Loucy (cell line): ENCODE data around the gene TMEM63A.

Experiments
- H2AFZ ChIP-seq: fragments of 200-600 bp; sonication (generic); 2 replicates; pipeline ENCODE4 v1.6.0; 2016; ENCODE audit warnings: antibody characterized with exemption, mild to moderate bottlenecking, low read length, moderate library complexity
- H3F3A ChIP-seq: fragments of 200-600 bp; 2 replicates; pipeline ENCODE4 v1.6.0; 2016; ENCODE audit warnings: antibody characterized with exemption, low read depth, mild to moderate bottlenecking
- H3K27me3 ChIP-seq: fragments of 200-600 bp; sonication (generic); 2 replicates; pipeline ENCODE4 v1.6.1; 2014; ENCODE audit warnings: low read length, mild to moderate bottlenecking; ENCODE audit not compliant: insufficient read depth, poor library complexity, severe bottlenecking
- H3K36me3 ChIP-seq: fragments of 200-600 bp; sonication (generic); 2 replicates; pipeline ENCODE4 v1.6.1; 2016; ENCODE audit warnings: low read length; ENCODE audit not compliant: insufficient read depth
- H3K4me1 ChIP-seq: fragments of 200-600 bp; sonication (generic); 2 replicates; pipeline ENCODE4 v1.5.1; 2014; ENCODE audit warnings: low read length, mild to moderate bottlenecking; ENCODE audit not compliant: insufficient read depth, poor library complexity, severe bottlenecking
- H3K4me2 ChIP-seq: fragments of 200-600 bp; sonication (generic); 2 replicates; pipeline ENCODE4 v1.6.0; 2014; ENCODE audit warnings: antibody characterized with exemption, low read length, low read depth, mild to moderate bottlenecking; ENCODE audit not compliant: poor library complexity, severe bottlenecking
- H3K4me3 ChIP-seq: fragments of 200-600 bp; sonication (generic); 2 replicates; pipeline ENCODE4 v1.5.1; 2014; ENCODE audit warnings: low read length, mild to moderate bottlenecking, mixed read lengths; ENCODE audit not compliant: poor library complexity, severe bottlenecking
- H3K79me2 ChIP-seq: fragments of 200-600 bp; sonication (generic); 2 replicates; pipeline ENCODE4 v1.6.1; 2014; ENCODE audit warnings: low read length; ENCODE audit not compliant: insufficient read depth
- H3K9ac ChIP-seq: fragments of 200-600 bp; sonication (generic); 2 replicates; pipeline ENCODE4 v1.6.0; 2014; ENCODE audit warnings: mild to moderate bottlenecking, low read depth, low read length, moderate library complexity; ENCODE audit not compliant: poor library complexity, severe bottlenecking
- H3K9me2 ChIP-seq: fragments of 200-600 bp; sonication (generic); replicated peaks from 2 replicates; pipeline ENCODE4 v1.6.1; 2016; ENCODE audit warnings: low read depth, low read length, mixed read lengths
- H3K9me3 ChIP-seq: fragments of 200-600 bp; sonication (generic); 2 replicates; pipeline ENCODE4 v1.6.1; 2014; ENCODE audit warnings: mild to moderate bottlenecking, antibody characterized with exemption, low read length, low read depth; ENCODE audit not compliant: insufficient read depth
- H4K20me1 ChIP-seq: fragments of 200-600 bp; sonication (generic); 2 replicates; pipeline ENCODE4 v1.6.0; 2014; ENCODE audit warnings: antibody characterized with exemption, low read length, mild to moderate bottlenecking; ENCODE audit not compliant: insufficient read depth, poor library complexity, severe bottlenecking
- EZH2phosphoT487 ChIP-seq: fragments of 200-600 bp; IDR thresholded peaks from 2 replicates; pipeline ENCODE4 v1.6.1; 2018; ENCODE audit warnings: antibody characterized with exemption, mild to moderate bottlenecking, moderate library complexity, borderline replicate concordance
- TF ChIP-seq, protein P1 (sequence below): fragments of 200-600 bp; sonication (generic); conservative IDR thresholded peaks from 2 replicates; pipeline ENCODE4 v1.5.1; 2014; ENCODE audit warnings: mild to moderate bottlenecking, antibody characterized with exemption, low read length

The TMEM63A gene

DNA sequence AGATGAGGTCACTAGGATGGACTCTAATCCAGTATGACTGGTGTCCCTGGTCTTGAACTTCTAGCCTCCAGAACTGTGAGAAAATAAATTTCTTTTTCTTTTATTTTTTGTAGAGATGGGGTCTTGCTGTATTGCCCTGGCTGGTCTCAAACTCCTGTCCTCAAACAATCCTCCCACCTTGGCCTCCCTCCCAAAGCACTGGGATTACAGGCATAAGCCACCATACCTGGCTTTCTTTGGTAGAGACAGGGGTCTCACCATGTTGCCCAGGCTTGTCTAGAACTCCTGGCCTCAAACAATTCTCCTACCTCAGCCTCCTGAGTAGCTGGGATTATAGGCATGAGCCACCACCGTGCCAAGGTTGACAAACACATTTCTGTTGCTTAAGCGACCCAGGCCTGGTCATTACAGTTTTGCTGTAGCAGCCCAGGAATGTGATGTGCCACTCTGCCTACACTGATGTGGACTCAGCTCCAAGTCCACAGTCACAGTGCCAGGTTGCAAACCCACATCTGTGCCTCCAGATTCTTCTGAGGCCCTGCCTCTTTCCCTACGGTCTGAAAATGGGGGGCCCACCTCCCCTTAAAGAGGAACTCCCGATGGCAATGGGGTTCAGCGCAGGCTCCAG lies 25.9 kb upstream of the TMEM63A start:
- no peaks in the 10 kb centered on the region for H3K27me3 ChIP-seq
- no peaks in the 10 kb centered on the region for H3K9me3 ChIP-seq
- H3K79me2 ChIP-seq = no peaks in the 10 kb centered on the region
- H3K4me2 ChIP-seq = no peak overlapping the region
- no peak overlapping the region for H2AFZ ChIP-seq
- H3K9ac ChIP-seq = no peak overlapping the region
- no peaks in the 10 kb centered on the region for H3K4me1 ChIP-seq
- no peaks in the 10 kb centered on the region for H3K9me2 ChIP-seq
- no peaks in the 10 kb centered on the region for H3K36me3 ChIP-seq
- no peak overlapping the region for H3K4me3 ChIP-seq
- no peaks in the 10 kb centered on the region for H3F3A ChIP-seq
- H4K20me1 ChIP-seq = no peaks in the 10 kb centered on the region
- TF ChIP-seq, protein P1, sequence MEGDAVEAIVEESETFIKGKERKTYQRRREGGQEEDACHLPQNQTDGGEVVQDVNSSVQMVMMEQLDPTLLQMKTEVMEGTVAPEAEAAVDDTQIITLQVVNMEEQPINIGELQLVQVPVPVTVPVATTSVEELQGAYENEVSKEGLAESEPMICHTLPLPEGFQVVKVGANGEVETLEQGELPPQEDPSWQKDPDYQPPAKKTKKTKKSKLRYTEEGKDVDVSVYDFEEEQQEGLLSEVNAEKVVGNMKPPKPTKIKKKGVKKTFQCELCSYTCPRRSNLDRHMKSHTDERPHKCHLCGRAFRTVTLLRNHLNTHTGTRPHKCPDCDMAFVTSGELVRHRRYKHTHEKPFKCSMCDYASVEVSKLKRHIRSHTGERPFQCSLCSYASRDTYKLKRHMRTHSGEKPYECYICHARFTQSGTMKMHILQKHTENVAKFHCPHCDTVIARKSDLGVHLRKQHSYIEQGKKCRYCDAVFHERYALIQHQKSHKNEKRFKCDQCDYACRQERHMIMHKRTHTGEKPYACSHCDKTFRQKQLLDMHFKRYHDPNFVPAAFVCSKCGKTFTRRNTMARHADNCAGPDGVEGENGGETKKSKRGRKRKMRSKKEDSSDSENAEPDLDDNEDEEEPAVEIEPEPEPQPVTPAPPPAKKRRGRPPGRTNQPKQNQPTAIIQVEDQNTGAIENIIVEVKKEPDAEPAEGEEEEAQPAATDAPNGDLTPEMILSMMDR = no peak
- TF ChIP-seq EZH2phosphoT487 = no peak

- no peak overlapping the region for H3K9ac ChIP-seq
- TF ChIP-seq, protein P1 = no peak
- no peak for TF ChIP-seq EZH2phosphoT487
- no peaks in the 10 kb centered on the region for H3K79me2 ChIP-seq
- no peaks in the 10 kb centered on the region for H3F3A ChIP-seq
- H3K9me3 ChIP-seq = no peaks in the 10 kb centered on the region
- H2AFZ ChIP-seq = no peak overlapping the region
- H4K20me1 ChIP-seq = no peaks in the 10 kb centered on the region
- no peaks in the 10 kb centered on the region for H3K27me3 ChIP-seq
- H3K4me3 ChIP-seq = no peak overlapping the region
- no peaks in the 10 kb centered on the region for H3K9me2 ChIP-seq
- H3K4me1 ChIP-seq = no peaks in the 10 kb centered on the region
- no peaks in the 10 kb centered on the region for H3K36me3 ChIP-seq
- no peak overlapping the region for H3K4me2 ChIP-seq
Observed at GRCh38 chr1:225907341-225907740, 25.2 kb upstream of the TMEM63A start.

GRCh38 chr1:225906467-225906866 lies 24.3 kb upstream of the TMEM63A start:
- Histone ChIP-seq H3K27me3 (no peaks in the 10 kb centered on the region), H3K9ac (no peak overlapping the region), H2AFZ (no peak overlapping the region), H3K79me2 (no peaks in the 10 kb centered on the region), H3K4me1 (no peaks in the 10 kb centered on the region), H3K4me3 (no peak overlapping the region), H3F3A (no peaks in the 10 kb centered on the region), H3K36me3 (no peaks in the 10 kb centered on the region), H3K9me3 (no peaks in the 10 kb centered on the region), H4K20me1 (no peaks in the 10 kb centered on the region), H3K9me2 (no peaks in the 10 kb centered on the region), H3K4me2 (no peak overlapping the region)
- no peak for TF ChIP-seq EZH2phosphoT487
- TF ChIP-seq, protein P1 = no peak
